Measurements from ENCODE around the gene ADH7. TPM values are rescaled to one million over a fixed set of nuclear protein-coding genes. Genes with fewer than 3 reads are reported as not detected.

ADH7 gene
- total and polyA plus RNA-seq, 2 of the 4 experiments (the other 2 are of a cell fraction), result not detected

DNA sequence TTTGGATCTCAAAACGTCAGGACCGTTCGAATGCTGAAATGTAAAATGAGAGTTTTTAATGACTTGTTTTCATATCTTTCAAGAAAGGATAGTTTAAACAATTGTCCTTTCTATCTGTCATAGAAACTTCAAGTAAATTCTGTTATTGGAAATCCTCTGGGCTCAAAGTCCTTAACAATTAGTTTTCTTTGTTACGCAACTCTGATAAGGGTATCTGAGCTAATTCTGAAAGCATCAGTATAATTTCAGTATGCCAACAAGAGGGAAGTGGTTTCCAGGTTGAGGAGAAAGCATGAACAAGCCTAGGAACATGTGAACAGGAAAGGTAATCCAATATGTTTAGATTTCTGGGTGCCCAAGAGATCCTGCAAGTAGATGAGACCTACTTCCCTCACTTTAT, 22.0 kb downstream of the ADH7 start:
- no peak overlapping the region for H3K9ac ChIP-seq (ENCODE audit: low read depth, low read length)
- no TSS peak for BruUV-seq (replicated peaks)

More for the DNA sequence above, 22.0 kb downstream of the ADH7 start:
- no peak for ATAC-seq (ENCODE audit: low read depth)
- Histone ChIP-seq H3K27ac (ENCODE audit: insufficient read depth, low read length) (no peak overlapping the region), H3K4me3 (ENCODE audit: insufficient read depth, low read depth, low read length) (no peak overlapping the region), H3K4ac (ENCODE audit: low read depth, low read length) (no peak overlapping the region), H2AK5ac (ENCODE audit: low read depth, low read length) (no peak overlapping the region), H2BK120ac (ENCODE audit: low read depth, low read length) (no peak overlapping the region), H3K4me2 (ENCODE audit: low read depth, low read length) (no peak overlapping the region), H4K8ac (ENCODE audit: low read depth in 2 of 2, low read length in 2 of 2) (no peak overlapping the region), H4K91ac (ENCODE audit: insufficient read depth, low read depth, low read length) (no peak overlapping the region), H4K20me1 (ENCODE audit: insufficient read depth, low read length) (no peaks in the 10 kb centered on the region), H2BK15ac (ENCODE audit: low read depth, low read length) (no peak overlapping the region), H3K79me1 (ENCODE audit: low read depth in 1 of 2, low read length in 2 of 2) (no peaks in the 10 kb centered on the region), H3K4me1 (ENCODE audit: control insufficient read depth, insufficient read depth, low read length) (no peaks in the 10 kb centered on the region), H4K5ac (ENCODE audit: low read depth, low read length) (no peak overlapping the region), H3K9me1 (ENCODE audit: insufficient read depth, low read length) (no peaks in the 10 kb centered on the region), H2BK5ac (ENCODE audit: low read depth, low read length, poor library complexity, severe bottlenecking) (no peak overlapping the region), H3K56ac (ENCODE audit: extremely low read depth, insufficient read depth, low read length) (no peak overlapping the region), H3K14ac (replicated peaks; ENCODE audit: low read depth, low read length) (no peak overlapping the region), H3K27me3 (ENCODE audit: control insufficient read depth, insufficient read depth, low read length) (no peaks in the 10 kb centered on the region), H3K18ac (ENCODE audit: low read depth, low read length) (no peak overlapping the region), H2AK9ac (replicated peaks; ENCODE audit: low read depth, low read length, poor library complexity) (no peak overlapping the region), H3K36me3 (ENCODE audit: control insufficient read depth, insufficient read depth, low read length) (no peaks in the 10 kb centered on the region), H2AFZ (replicated peaks; ENCODE audit: low read length, poor library complexity) (no peak overlapping the region), H3K23ac (ENCODE audit: low read depth, low read length) (no peak overlapping the region), H3K9me3 (ENCODE audit: control insufficient read depth, insufficient read depth, low read length) (no peaks in the 10 kb centered on the region), H2BK20ac (ENCODE audit: low read depth, low read length) (no peak overlapping the region)
- dilution Hi-C loops (cut with HindIII; ENCODE audit: low sequenced_read_pairs, unreplicated experiment), result no loop called here
- in situ Hi-C loops (cut with MboI; ENCODE audit: low sequenced_read_pairs), result loop anchor here (5.0 kb wide), 1 partner anchor 291 kb away; no protein-coding TSS in a partner anchor
- DNase-seq, result no peak
- intact Hi-C loops (cut with micrococcal nuclease), result no loop called here
- POLR2A ChIA-PET (ENCODE audit: unreplicated experiment), result no interaction called here
- TF ChIP-seq CEBPB (IDR thresholded peaks at IDR 0.05; ENCODE audit: low read depth, low read length) (peak; percentile 78), MXI1 (IDR thresholded peaks at IDR 0.05; ENCODE audit: borderline replicate concordance, low read depth, low read length) (no peak), CHD1 (IDR thresholded peaks at IDR 0.05; ENCODE audit: low read depth, low read length) (no peak), MAZ (IDR thresholded peaks at IDR 0.05; ENCODE audit: borderline replicate concordance, low read depth, low read length) (no peak), NFE2L2 (IDR thresholded peaks at IDR 0.05; ENCODE audit: low read depth, low read length) (no peak)
- TF ChIP-seq, protein P1, sequence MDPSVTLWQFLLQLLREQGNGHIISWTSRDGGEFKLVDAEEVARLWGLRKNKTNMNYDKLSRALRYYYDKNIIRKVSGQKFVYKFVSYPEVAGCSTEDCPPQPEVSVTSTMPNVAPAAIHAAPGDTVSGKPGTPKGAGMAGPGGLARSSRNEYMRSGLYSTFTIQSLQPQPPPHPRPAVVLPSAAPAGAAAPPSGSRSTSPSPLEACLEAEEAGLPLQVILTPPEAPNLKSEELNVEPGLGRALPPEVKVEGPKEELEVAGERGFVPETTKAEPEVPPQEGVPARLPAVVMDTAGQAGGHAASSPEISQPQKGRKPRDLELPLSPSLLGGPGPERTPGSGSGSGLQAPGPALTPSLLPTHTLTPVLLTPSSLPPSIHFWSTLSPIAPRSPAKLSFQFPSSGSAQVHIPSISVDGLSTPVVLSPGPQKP (IDR thresholded peaks at IDR 0.05; ENCODE audit: borderline replicate concordance, low read depth, low read length), result no peak
- CTCF ChIA-PET, result no interaction called here
- WGBS, 2 experiments (ENCODE audit: extremely low coverage in 2 of 2, insufficient read length in 1 of 2), result no CpG with 5 or more reads among the region's 4 CpGs
